ENCODE data around the gene LMAN1.

LMAN1 gene

GRCh38 chr18:59359576-59359952, 499 bp upstream of the LMAN1 start:
- no peak for DNase-seq

GRCh38 chr18:59358414-59358711, 702 bp downstream of the LMAN1 start:
- no peak for DNase-seq

- DNase-seq: peak; percentile 51
Measured at GRCh38 chr18:59357928-59358327, 1.1 kb downstream of the LMAN1 start.

- DNase-seq: no peak
Measured at GRCh38 chr18:59354731-59355130, 4.3 kb downstream of the LMAN1 start.

GRCh38 chr18:59353079-59353680, 5.9 kb downstream of the LMAN1 start:
- no peak for DNase-seq

GRCh38 chr18:59352250-59352855, 6.7 kb downstream of the LMAN1 start:
- no peak for DNase-seq

GRCh38 chr18:59345556-59345955, 13.5 kb downstream of the LMAN1 start:
- no peak for DNase-seq

- DNase-seq: no peak
Measured at GRCh38 chr18:59344996-59345395, 14.1 kb downstream of the LMAN1 start.

- no peak for DNase-seq
Measured at GRCh38 chr18:59343926-59344325, 15.1 kb downstream of the LMAN1 start.

GRCh38 chr18:59340817-59341216, 18.2 kb downstream of the LMAN1 start:
- DNase-seq: no peak

- no peak for DNase-seq
Measured at GRCh38 chr18:59340312-59340711, 18.8 kb downstream of the LMAN1 start.

- DNase-seq: no peak
Measured at GRCh38 chr18:59332986-59333385, 26.1 kb downstream of the LMAN1 start.

GRCh38 chr18:59328683-59329082, 30.4 kb downstream of the LMAN1 start:
- no peak for DNase-seq

GRCh38 chr18:59325965-59326364, 33.1 kb downstream of the LMAN1 start:
- no peak for DNase-seq

GRCh38 chr18:59324623-59324971, 34.5 kb downstream of the LMAN1 start:
- no peak for DNase-seq

GRCh38 chr18:59323931-59324622, 35.0 kb downstream of the LMAN1 start:
- DNase-seq: no peak

- DNase-seq: no peak
Measured at GRCh38 chr18:59318460-59319050, 40.5 kb downstream of the LMAN1 start, which contains the start of gene CPLX4. Gene CPLX4, minus strand, starts transcription at chr18:59318649. Its CDS starts 187 bp downstream, at chr18:59318462.

- DNase-seq: no peak
Measured at GRCh38 chr18:59311631-59312030, 47.4 kb downstream of the LMAN1 start.

- DNase-seq: no peak
Measured at GRCh38 chr18:59308938-59309260, 50.2 kb downstream of the LMAN1 start.

GRCh38 chr18:59308248-59308937, 50.7 kb downstream of the LMAN1 start:
- peak; percentile 42 for DNase-seq

GRCh38 chr18:59306640-59307039, 52.4 kb downstream of the LMAN1 start:
- DNase-seq: no peak

GRCh38 chr18:59305295-59305694, 53.8 kb downstream of the LMAN1 start:
- no peak for DNase-seq

- no peak for DNase-seq
Measured at GRCh38 chr18:59303656-59304195, 55.3 kb downstream of the LMAN1 start.

GRCh38 chr18:59303006-59303405, 56.1 kb downstream of the LMAN1 start:
- DNase-seq: no peak
